Sigmoid colon (tissue), 7 donors: ENCODE data around the gene KCNJ9. TPM values are rescaled to one million over a fixed set of nuclear protein-coding genes. Genes with fewer than 3 reads are reported as not detected.

Source experiments
- DNase-seq: peaks from one replicate; pipeline ENCODE4 v3.0.0-alpha.2; 2019
- H3K27ac ChIP-seq, 4 donors: fragments of 200-600 bp; sonication (generic); one replicate each; pipeline ENCODE4 v1.5.1; 2016 to 2019; ENCODE audit warnings: mild to moderate bottlenecking in 1 of 4
- H3K27me3 ChIP-seq, 3 donors: fragments of 200-600 bp; sonication (generic); one replicate each; pipeline ENCODE4 v1.5.1; 2019; ENCODE audit warnings: mild to moderate bottlenecking in 1 of 3
- H3K36me3 ChIP-seq, 4 donors: fragments of 200-600 bp; sonication (generic); one replicate each; pipeline ENCODE4 v1.5.1; 2016 to 2019
- H3K4me1 ChIP-seq, 4 donors: fragments of 200-600 bp; sonication (generic); one replicate each; pipeline ENCODE4 v1.5.1; 2017 to 2019
- H3K4me3 ChIP-seq, 4 donors: fragments of 200-600 bp; sonication (generic); one replicate each; pipeline ENCODE4 v1.5.1; 2017 to 2019; ENCODE audit warnings: mild to moderate bottlenecking in 2 of 4, moderate library complexity in 1 of 4
- H3K9me3 ChIP-seq, 4 donors: fragments of 200-600 bp in 3 of 4; sonication (generic) in 3 of 4; one replicate each; pipeline versions ENCODE4 v1.5.1 to v1.6.1; 2013 to 2019
- EP300 ChIP-seq, 4 donors: sonication (generic); formaldehyde crosslinking; IDR thresholded peaks; one replicate each; pipeline ENCODE4 v1.6.1; 2017; ENCODE audit warnings: antibody characterized with exemption in 4 of 4
- POLR2A ChIP-seq, 2 donors: fragments of 450-650 bp; IDR thresholded peaks; one replicate each; pipeline ENCODE4 v1.6.1; 2016; ENCODE audit warnings: antibody characterized with exemption in 2 of 2, mild to moderate bottlenecking in 2 of 2, moderate library complexity in 2 of 2
- POLR2AphosphoS5 ChIP-seq, 4 donors: sonication (generic); formaldehyde crosslinking; IDR thresholded peaks; one replicate each; pipeline ENCODE4 v1.6.1; 2017; ENCODE audit warnings: antibody characterized with exemption in 4 of 4
- WGBS, 2 donors: extraction: QIAGEN DNeasy Blood & Tissue Kit; methylation state at CpG; one replicate each; pipeline ENCODE4 v1.1.7; 2013; 5-methylcytosine and 5-hydroxymethylcytosine counted together
- intact Hi-C: fragments of 100-400 bp; cut with DNase I; formaldehyde crosslinking; loops from one replicate; pipeline ENCODE4 v1.15.1; 2023
- polyA plus RNA-seq, 3 donors: library from polyadenylated mRNA; stranded (reverse); fragments of 200-250 nt; gene quantifications; one replicate each; pipeline ENCODE4 v1.2.3, GENCODE V29; 2013
- total RNA-seq, 4 donors: library from RNA; depleted of rRNA; stranded (reverse); fragments of >200 nt; gene quantifications; one replicate each; pipeline ENCODE4 v1.1.0, GENCODE V29; 2016
- TF ChIP-seq, protein P1 (sequence below), 4 experiments: fragments of 450-650 bp in 3 of 4; fragments of 200-600 bp in 1 of 4; IDR thresholded peaks; one replicate each; pipeline ENCODE4 v1.5.1; 2016 to 2019; ENCODE audit warnings: antibody characterized with exemption in 4 of 4, mild to moderate bottlenecking in 3 of 4, moderate library complexity in 2 of 4
- donor health status: healthy with polysubstance abuse.
- donor health status: Bipolar disorder and iron deficiency.
- donor health status: healthy.

KCNJ9 gene
- total and polyA plus RNA-seq, 7 donors: under 0.01 to 0.36 (median 0.27) TPM; not detected in 2

DNA sequence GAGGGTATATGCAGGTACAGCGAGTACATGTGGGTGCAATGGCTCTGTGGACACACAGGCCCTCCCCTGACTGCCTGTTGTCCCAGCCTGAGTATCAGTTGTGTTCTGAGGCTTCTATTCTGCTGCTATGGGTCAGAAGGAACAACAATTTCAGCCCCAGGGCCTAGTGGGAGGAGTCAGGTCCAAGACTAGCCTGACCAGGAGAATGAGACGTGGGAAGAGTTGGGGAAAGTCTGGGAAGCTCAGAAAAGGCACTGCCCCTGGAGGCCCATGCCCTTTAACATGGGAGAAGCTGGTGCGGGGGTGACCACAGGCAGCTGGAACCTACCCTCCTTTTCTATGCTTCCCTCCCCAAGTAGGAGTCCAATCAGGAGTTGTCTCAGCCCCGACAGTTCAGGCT is 9.4 kb downstream of the KCNJ9 start:
- TF ChIP-seq, protein P1, sequence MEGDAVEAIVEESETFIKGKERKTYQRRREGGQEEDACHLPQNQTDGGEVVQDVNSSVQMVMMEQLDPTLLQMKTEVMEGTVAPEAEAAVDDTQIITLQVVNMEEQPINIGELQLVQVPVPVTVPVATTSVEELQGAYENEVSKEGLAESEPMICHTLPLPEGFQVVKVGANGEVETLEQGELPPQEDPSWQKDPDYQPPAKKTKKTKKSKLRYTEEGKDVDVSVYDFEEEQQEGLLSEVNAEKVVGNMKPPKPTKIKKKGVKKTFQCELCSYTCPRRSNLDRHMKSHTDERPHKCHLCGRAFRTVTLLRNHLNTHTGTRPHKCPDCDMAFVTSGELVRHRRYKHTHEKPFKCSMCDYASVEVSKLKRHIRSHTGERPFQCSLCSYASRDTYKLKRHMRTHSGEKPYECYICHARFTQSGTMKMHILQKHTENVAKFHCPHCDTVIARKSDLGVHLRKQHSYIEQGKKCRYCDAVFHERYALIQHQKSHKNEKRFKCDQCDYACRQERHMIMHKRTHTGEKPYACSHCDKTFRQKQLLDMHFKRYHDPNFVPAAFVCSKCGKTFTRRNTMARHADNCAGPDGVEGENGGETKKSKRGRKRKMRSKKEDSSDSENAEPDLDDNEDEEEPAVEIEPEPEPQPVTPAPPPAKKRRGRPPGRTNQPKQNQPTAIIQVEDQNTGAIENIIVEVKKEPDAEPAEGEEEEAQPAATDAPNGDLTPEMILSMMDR (IDR thresholded peaks at IDR 0.05): no peak
- TF ChIP-seq POLR2AphosphoS5 (IDR thresholded peaks at IDR 0.05) (no peak), POLR2A (IDR thresholded peaks at IDR 0.05) (no peak), EP300 (IDR thresholded peaks at IDR 0.05) (no peak)
- intact Hi-C loops: no loop called here
- no peaks in the 10 kb centered on the region for H3K27me3 ChIP-seq
- no peaks in the 10 kb centered on the region for H3K9me3 ChIP-seq
- H3K36me3 ChIP-seq: peaks cover 6 to 56% (median 12%) of the 10 kb centered on the region in 4 donors
- peaks cover 0 to 2% (median under 1%) of the 10 kb centered on the region in 4 donors for H3K4me1 ChIP-seq
- DNase-seq: no peak
- WGBS, 2 donors: 94 to 95% methylated on average over 4 of the region's 4 CpGs
- no peak overlapping the region for H3K4me3 ChIP-seq
- H3K27ac ChIP-seq: no peak overlapping the region

DNA sequence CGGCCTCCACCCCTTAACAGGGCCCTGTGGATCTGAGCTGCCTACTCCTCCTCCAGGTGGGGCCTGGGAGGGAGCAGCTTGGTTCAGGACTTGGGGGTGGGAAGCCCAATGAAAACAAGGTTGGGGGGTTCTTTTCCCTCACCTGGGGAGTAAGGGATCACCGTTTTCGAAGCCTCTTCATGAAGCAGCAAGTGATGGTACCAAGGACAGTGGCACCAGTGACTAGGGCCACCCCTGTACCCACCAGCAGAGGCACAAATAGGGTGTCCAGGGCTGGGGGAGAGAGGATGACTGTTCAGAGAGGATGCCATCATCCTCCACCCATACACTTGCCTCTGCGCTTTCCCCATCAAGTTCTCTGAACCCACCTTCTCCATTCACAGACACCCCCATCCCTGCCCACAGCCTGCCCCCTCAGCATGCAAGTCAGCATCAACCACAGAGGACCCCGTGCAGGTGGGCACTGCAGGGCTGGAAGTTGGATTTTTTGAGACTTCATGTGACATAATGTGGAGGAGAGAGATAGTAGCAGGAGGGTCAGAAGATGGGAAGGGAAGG is 10.4 kb downstream of the KCNJ9 start:
- H3K9me3 ChIP-seq: no peaks in the 10 kb centered on the region
- WGBS, 2 donors: 96% methylated on average over 5 of the region's 5 CpGs
- DNase-seq: no peak
- no peaks in the 10 kb centered on the region for H3K27me3 ChIP-seq
- no peak overlapping the region for H3K27ac ChIP-seq
- intact Hi-C loops: no loop called here
- H3K4me1 ChIP-seq: peaks cover 0 to 12% (median 9%) of the 10 kb centered on the region in 4 donors
- peaks cover 6 to 56% (median 12%) of the 10 kb centered on the region in 4 donors for H3K36me3 ChIP-seq
- H3K4me3 ChIP-seq: no peak overlapping the region
- TF ChIP-seq EP300 (IDR thresholded peaks at IDR 0.05) (no peak), POLR2AphosphoS5 (IDR thresholded peaks at IDR 0.05) (no peak), POLR2A (IDR thresholded peaks at IDR 0.05) (no peak)
- TF ChIP-seq, protein P1 (IDR thresholded peaks at IDR 0.05): no peak

DNA sequence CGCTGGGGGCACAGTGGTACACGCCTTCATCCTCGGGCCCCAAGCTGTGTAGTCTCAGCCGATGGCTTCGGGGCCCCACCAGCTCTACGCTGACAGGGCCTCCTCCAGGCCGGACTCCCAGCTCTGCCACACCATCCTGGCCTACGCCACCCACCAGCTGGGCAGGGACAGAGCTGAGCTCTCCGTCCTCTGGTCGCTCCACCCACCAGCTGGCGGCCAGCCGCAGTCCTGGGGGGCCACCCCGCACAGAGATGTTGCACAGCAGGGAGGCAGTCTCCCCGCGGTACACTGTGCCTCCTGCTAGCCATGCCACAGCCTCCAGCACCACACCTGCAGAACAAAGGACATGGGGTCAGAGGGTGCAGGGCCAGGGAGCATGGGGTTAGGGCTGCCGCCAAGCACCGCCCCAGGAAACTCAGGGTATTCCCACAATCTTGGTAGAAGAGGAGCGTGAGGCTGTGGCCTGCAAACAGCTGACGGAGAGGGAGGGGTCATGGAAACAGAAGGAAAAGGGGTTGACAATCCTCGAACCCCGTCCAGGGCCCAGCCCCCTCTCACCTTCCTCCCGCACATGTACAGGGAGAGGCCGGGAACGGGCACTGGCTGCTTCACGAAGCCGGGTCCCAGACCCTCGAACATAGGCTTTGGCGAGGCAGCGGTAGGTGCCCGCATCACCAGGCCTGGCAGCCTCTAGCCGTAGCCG is 11.2 kb downstream of the KCNJ9 start:
- Histone ChIP-seq H3K4me1 (peaks cover 0 to 20% (median 17%) of the 10 kb centered on the region in 4 donors), H3K27ac (no peak overlapping the region), H3K36me3 (peaks cover 6 to 56% (median 12%) of the 10 kb centered on the region in 4 donors), H3K4me3 (no peak overlapping the region), H3K9me3 (no peaks in the 10 kb centered on the region), H3K27me3 (no peaks in the 10 kb centered on the region)
- WGBS, 2 donors: 94 to 95% methylated on average over 32 of the region's 32 CpGs
- DNase-seq: no peak
- intact Hi-C loops: no loop called here
- TF ChIP-seq, protein P1 (IDR thresholded peaks at IDR 0.05): no peak
- TF ChIP-seq POLR2A (IDR thresholded peaks at IDR 0.05) (no peak), POLR2AphosphoS5 (IDR thresholded peaks at IDR 0.05) (no peak), EP300 (IDR thresholded peaks at IDR 0.05) (no peak)

DNA sequence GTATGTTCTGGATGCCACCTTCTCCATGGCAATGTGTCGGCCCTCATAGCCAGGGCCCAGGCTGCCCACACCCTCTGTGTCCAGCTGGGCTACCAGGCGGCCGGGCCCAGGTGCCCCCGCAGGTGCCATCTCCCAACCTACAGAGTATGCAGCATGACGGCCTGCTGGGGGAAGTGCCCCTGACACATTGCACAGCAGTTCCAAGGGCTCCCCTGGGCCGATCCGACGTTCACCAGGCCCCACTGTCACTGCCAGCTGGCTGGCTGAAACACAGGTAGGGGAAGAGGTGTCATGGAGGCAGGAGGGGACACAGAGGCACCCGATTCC is 11.7 kb downstream of the KCNJ9 start:
- 80 to 83% methylated on average over 9 of the region's 9 CpGs for WGBS, 2 donors
- intact Hi-C loops: no loop called here
- H3K36me3 ChIP-seq: peaks cover 6 to 56% (median 12%) of the 10 kb centered on the region in 4 donors
- no peaks in the 10 kb centered on the region for H3K9me3 ChIP-seq
- TF ChIP-seq POLR2AphosphoS5 (IDR thresholded peaks at IDR 0.05): no peak
- TF ChIP-seq, protein P1 (IDR thresholded peaks at IDR 0.05): no peak
- no peak for TF ChIP-seq POLR2A (IDR thresholded peaks at IDR 0.05)
- TF ChIP-seq EP300 (IDR thresholded peaks at IDR 0.05): no peak
- H3K27me3 ChIP-seq: no peaks in the 10 kb centered on the region
- no peak for DNase-seq
- H3K4me3 ChIP-seq: no peak overlapping the region
- peaks cover 0 to 25% (median 22%) of the 10 kb centered on the region in 4 donors for H3K4me1 ChIP-seq
- no peak overlapping the region for H3K27ac ChIP-seq
